ENCODE measurements around the gene UBC.
A peak's percentile ranks its signal among the peaks of the same experiment; 100 is the strongest.

The UBC gene

DNA sequence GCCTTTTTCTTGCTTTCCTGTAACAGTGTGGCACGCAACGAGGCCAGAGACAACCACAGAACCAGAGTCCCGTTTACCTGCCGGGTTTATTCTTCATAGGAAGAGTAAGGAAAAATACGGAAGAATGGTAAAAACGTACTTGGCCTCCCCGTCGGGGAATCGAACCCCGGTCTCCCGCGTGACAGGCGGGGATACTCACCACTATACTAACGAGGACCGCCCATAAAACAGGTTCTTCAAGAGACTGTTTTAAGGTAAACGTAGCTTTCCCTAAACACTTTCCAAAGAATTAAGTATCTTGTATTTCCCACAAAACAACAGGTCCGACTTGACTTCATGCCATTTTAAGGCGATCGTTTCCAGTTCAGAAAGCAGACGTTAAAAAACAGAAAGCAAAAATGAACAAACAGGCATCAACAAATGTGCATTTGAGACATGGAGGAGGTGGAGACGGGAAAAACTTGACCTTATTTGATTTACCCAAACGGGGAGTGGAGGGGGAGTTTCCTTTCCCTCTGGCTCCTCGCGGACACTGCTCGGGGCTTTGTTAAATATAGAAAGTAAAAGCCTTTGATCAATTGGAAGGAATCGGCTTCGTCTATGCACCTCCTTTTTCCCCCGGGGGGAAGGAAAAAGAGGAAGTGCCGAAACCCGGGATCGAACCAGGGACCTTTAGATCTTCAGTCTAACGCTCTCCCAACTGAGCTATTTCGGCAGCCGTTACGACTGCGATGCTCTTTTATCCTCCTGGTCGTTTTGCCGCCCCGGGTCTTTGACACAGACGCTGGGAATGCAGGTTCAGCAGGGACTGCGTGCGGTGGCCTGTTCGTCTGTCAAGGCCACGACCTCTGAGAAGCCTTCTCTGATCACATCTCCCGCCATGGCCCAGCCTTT lies 13.0 kb upstream of the UBC start (continued):
- TF ChIP-seq ZNF792 (tag by site-specific recombination; IDR thresholded peaks at IDR 0.05) (no peak), ZFP37 (tag by site-specific recombination; IDR thresholded peaks at IDR 0.05) (no peak), ZSCAN30 (tag by site-specific recombination; IDR thresholded peaks at IDR 0.05) (peak; percentile 90), ZNF24 (tag by site-specific recombination; IDR thresholded peaks at IDR 0.05) (no peak; the same call in 1 of the 2 replicates), ZNF530 (tag by site-specific recombination; IDR thresholded peaks at IDR 0.05; ENCODE audit: low read depth) (no peak), HOXA7 (CRISPR knock-in tag; IDR thresholded peaks at IDR 0.05; ENCODE audit: borderline replicate concordance) (no peak), ZNF626 (tag by site-specific recombination; IDR thresholded peaks at IDR 0.05) (no peak), ZBTB20 (tag by site-specific recombination; IDR thresholded peaks at IDR 0.05) (no peak), SP7 (tag by site-specific recombination; IDR thresholded peaks at IDR 0.05) (peak; percentile 39), ZNF629 (tag by site-specific recombination; IDR thresholded peaks at IDR 0.05) (peak; percentile 39), BCL11A (tag by site-specific recombination; IDR thresholded peaks at IDR 0.05; ENCODE audit: low read depth) (no peak), ZNF501 (tag by site-specific recombination; IDR thresholded peaks at IDR 0.05) (peak; percentile 76), ZNF600 (tag by site-specific recombination; IDR thresholded peaks at IDR 0.05) (no peak), CTCF (tag by site-specific recombination; IDR thresholded peaks at IDR 0.05) (no peak), ZNF544 (tag by site-specific recombination; IDR thresholded peaks at IDR 0.05) (no peak), SALL2 (tag by site-specific recombination; IDR thresholded peaks at IDR 0.05; ENCODE audit: borderline replicate concordance) (peak; percentile 37; the same call in 1 of the 2 replicates), ZNF830 (tag by site-specific recombination; IDR thresholded peaks at IDR 0.05; ENCODE audit: low read depth) (no peak), ZIC2 (tag by site-specific recombination; IDR thresholded peaks at IDR 0.05) (peak; percentile 17), ZNF292 (tag by site-specific recombination; IDR thresholded peaks at IDR 0.05; ENCODE audit: borderline replicate concordance, low read depth) (no peak), ZNF146 (tag by site-specific recombination; IDR thresholded peaks at IDR 0.05) (no peak), ZNF211 (tag by site-specific recombination; IDR thresholded peaks at IDR 0.05; ENCODE audit: low read depth) (no peak), ZNF341 (tag by site-specific recombination; IDR thresholded peaks at IDR 0.05; ENCODE audit: low read depth) (no peak), ZNF621 (tag by site-specific recombination; IDR thresholded peaks at IDR 0.05) (no peak), ZNF416 (tag by site-specific recombination; IDR thresholded peaks at IDR 0.05) (no peak), ZNF785 (tag by site-specific recombination; IDR thresholded peaks at IDR 0.05) (0 out of 2 replicates have a peak, but pooled peaks have one; percentile 34), GFI1B (tag by site-specific recombination; IDR thresholded peaks at IDR 0.05) (no peak), HOXC10 (CRISPR knock-in tag; IDR thresholded peaks at IDR 0.05) (no peak), OVOL3 (tag by site-specific recombination; IDR thresholded peaks at IDR 0.05) (0 out of 2 replicates have a peak, but pooled peaks have one; percentile 7), KLF8 (tag by site-specific recombination; IDR thresholded peaks at IDR 0.05) (peak; percentile 53), GLIS2 (tag by site-specific recombination; IDR thresholded peaks at IDR 0.05) (no peak), ZNF624 (tag by site-specific recombination; IDR thresholded peaks at IDR 0.05) (no peak)
- TF ChIP-seq, protein P1, sequence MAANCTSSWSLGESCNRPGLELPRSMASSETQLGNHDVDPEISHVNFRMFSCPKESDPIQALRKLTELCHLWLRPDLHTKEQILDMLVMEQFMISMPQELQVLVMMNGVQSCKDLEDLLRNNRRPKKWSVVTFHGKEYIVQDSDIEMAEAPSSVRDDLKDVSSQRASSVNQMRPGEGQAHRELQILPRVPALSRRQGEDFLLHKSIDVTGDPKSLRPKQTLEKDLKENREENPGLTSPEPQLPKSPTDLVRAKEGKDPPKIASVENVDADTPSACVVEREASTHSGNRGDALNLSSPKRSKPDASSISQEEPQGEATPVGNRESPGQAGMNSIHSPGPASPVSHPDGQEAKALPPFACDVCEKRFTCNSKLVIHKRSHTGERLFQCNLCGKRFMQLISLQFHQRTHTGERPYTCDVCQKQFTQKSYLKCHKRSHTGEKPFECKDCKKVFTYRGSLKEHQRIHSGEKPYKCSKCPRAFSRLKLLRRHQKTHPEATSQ (tag by site-specific recombination; IDR thresholded peaks at IDR 0.05): no peak
- TF ChIP-seq, protein P2, sequence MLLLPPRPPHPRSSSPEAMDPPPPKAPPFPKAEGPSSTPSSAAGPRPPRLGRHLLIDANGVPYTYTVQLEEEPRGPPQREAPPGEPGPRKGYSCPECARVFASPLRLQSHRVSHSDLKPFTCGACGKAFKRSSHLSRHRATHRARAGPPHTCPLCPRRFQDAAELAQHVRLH (tag by site-specific recombination; IDR thresholded peaks at IDR 0.05): peak; percentile 29
- TF ChIP-seq, protein P3, sequence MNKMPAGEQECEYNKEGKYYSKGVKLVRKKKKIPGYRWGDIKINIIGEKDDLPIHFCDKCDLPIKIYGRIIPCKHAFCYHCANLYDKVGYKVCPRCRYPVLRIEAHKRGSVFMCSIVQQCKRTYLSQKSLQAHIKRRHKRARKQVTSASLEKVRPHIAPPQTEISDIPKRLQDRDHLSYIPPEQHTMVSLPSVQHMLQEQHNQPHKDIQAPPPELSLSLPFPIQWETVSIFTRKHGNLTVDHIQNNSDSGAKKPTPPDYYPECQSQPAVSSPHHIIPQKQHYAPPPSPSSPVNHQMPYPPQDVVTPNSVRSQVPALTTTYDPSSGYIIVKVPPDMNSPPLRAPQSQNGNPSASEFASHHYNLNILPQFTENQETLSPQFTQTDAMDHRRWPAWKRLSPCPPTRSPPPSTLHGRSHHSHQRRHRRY (tag by site-specific recombination; IDR thresholded peaks at IDR 0.05): no peak
- TF ChIP-seq, protein P4, sequence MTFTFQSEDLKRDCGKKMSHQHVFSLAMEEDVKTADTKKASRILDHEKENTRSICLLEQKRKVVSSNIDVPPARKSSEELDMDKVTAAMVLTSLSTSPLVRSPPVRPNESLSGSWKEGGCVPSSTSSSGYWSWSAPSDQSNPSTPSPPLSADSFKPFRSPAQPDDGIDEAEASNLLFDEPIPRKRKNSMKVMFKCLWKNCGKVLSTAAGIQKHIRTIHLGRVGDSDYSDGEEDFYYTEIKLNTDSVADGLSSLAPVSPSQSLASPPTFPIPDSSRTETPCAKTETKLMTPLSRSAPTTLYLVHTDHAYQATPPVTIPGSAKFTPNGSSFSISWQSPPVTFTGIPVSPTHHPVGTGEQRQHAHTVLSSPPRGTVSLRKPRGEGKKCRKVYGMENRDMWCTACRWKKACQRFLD (tag by site-specific recombination; IDR thresholded peaks at IDR 0.05): no peak

Measured in HEK293 (cell line).